Measurements from ENCODE around the gene CP. TPM values are rescaled to one million over a fixed set of nuclear protein-coding genes. Genes with fewer than 3 reads are reported as not detected.

Gene CP
- total RNA-seq, 1 donor from 2014 or later = 0.32 TPM

DNA sequence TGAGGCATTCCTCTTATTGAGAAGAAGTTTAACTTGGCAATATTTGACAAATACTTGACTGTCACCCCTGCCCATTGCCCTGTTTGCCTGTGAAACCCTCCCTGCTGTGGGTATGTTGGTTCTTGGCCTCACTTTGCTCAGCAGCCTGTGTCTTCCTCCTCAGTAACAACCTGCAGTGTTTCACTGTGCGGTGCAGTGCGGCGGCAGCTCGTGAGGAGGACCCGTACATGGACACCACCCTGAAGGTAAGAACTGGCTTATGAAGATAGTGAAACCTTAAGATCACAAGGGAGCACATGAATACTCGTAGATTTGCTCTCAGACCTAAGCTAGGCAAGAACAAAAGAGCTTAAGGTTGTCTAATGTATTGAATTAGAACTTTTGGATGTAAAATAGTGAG is 71.2 kb downstream of the CP start:
- H3K27me3 Mint-ChIP-seq (ENCODE audit: unreplicated experiment) = no peaks in the 10 kb centered on the region
- DNase-seq (ENCODE audit: extremely low spot score, unreplicated experiment) = no peak
- no peak overlapping the region for H3K27ac Mint-ChIP-seq (ENCODE audit: unreplicated experiment)
- peaks cover 22% of the 10 kb centered on the region for H3K4me1 Mint-ChIP-seq (ENCODE audit: unreplicated experiment)
- H3K4me3 Mint-ChIP-seq (ENCODE audit: unreplicated experiment) = no peak overlapping the region
- TF ChIP-seq, protein P1, sequence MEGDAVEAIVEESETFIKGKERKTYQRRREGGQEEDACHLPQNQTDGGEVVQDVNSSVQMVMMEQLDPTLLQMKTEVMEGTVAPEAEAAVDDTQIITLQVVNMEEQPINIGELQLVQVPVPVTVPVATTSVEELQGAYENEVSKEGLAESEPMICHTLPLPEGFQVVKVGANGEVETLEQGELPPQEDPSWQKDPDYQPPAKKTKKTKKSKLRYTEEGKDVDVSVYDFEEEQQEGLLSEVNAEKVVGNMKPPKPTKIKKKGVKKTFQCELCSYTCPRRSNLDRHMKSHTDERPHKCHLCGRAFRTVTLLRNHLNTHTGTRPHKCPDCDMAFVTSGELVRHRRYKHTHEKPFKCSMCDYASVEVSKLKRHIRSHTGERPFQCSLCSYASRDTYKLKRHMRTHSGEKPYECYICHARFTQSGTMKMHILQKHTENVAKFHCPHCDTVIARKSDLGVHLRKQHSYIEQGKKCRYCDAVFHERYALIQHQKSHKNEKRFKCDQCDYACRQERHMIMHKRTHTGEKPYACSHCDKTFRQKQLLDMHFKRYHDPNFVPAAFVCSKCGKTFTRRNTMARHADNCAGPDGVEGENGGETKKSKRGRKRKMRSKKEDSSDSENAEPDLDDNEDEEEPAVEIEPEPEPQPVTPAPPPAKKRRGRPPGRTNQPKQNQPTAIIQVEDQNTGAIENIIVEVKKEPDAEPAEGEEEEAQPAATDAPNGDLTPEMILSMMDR (IDR thresholded peaks at IDR 0.05) = no peak
- no peaks in the 10 kb centered on the region for H3K9me3 Mint-ChIP-seq (ENCODE audit: unreplicated experiment)
- H3K36me3 Mint-ChIP-seq (ENCODE audit: unreplicated experiment) = peaks cover 33% of the 10 kb centered on the region

DNA sequence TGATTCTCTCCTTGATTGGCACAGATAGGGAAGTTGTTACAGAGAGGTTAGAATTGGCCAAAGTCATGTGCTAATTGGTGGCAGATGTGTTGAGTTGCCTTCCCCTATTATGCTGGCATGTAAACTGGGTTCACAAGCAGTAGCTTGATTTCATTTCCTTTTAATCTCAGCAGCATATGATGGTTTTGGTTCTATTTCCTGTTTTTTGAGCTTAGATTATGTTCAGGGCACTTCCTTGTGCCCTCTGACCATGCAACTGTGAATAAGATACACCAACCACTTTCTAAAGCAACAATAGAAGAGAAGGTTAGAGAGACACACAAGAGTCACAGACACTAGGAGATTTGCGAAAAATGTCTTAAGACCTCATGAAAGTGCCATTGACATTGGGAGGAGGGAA is 75.7 kb downstream of the CP start:
- Mint-ChIP-seq H3K36me3 (ENCODE audit: unreplicated experiment) (peaks cover 34% of the 10 kb centered on the region), H3K9me3 (ENCODE audit: unreplicated experiment) (no peaks in the 10 kb centered on the region), H3K4me1 (ENCODE audit: unreplicated experiment) (no peaks in the 10 kb centered on the region), H3K4me3 (ENCODE audit: unreplicated experiment) (no peak overlapping the region), H3K27ac (ENCODE audit: unreplicated experiment) (no peak overlapping the region), H3K27me3 (ENCODE audit: unreplicated experiment) (no peaks in the 10 kb centered on the region)
- DNase-seq (ENCODE audit: extremely low spot score, unreplicated experiment) = no peak
- TF ChIP-seq, protein P1 (IDR thresholded peaks at IDR 0.05) = no peak

DNA sequence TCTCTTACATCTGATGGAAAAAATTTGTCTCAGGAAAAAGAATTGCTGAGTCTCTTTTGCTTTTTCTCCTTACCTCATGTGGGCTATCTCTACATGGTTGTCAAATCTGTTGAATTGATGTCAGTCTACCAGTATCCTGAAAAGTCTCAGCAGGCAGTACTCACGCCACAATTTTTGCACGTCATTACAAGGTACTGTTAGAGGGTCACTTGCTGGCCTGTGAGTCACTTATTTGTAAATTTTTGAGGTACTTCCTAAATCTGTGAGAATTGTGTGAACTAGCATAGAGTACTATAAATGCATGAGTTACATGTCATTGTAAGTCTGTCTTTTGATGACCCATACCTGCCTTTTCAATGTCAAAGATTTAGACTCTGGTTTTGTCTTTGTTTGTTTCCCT is 76.3 kb downstream of the CP start:
- H3K4me1 Mint-ChIP-seq (ENCODE audit: unreplicated experiment) = no peaks in the 10 kb centered on the region
- DNase-seq (ENCODE audit: extremely low spot score, unreplicated experiment) = no peak
- H3K4me3 Mint-ChIP-seq (ENCODE audit: unreplicated experiment) = no peak overlapping the region
- no peaks in the 10 kb centered on the region for H3K27me3 Mint-ChIP-seq (ENCODE audit: unreplicated experiment)
- H3K27ac Mint-ChIP-seq (ENCODE audit: unreplicated experiment) = no peak overlapping the region
- H3K36me3 Mint-ChIP-seq (ENCODE audit: unreplicated experiment) = peaks cover 35% of the 10 kb centered on the region
- H3K9me3 Mint-ChIP-seq (ENCODE audit: unreplicated experiment) = no peaks in the 10 kb centered on the region
- TF ChIP-seq, protein P1 (IDR thresholded peaks at IDR 0.05) = no peak

DNA sequence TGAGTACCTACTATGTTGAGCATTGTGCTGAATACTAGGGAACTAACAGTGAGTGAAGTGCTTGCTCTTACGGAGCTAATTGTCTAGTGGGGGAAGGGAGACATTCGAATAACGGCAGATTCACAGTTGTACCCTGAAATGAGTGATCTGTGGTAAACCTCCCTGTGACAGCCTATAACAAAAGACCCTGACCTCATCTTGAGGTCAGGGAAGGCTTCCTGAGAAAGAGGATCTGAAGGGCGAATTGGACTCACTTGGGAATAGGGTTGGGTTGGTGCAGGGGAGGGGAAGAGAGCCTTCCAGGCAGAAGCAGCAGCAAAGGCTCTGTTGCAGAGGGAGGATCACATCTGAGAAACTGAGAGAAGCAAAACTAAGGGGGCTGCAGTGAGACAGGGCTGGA is 78.9 kb downstream of the CP start:
- TF ChIP-seq, protein P1 (IDR thresholded peaks at IDR 0.05) = no peak
- peaks cover 18% of the 10 kb centered on the region for H3K36me3 Mint-ChIP-seq (ENCODE audit: unreplicated experiment)
- H3K4me1 Mint-ChIP-seq (ENCODE audit: unreplicated experiment) = no peaks in the 10 kb centered on the region
- H3K4me3 Mint-ChIP-seq (ENCODE audit: unreplicated experiment) = no peak overlapping the region
- H3K9me3 Mint-ChIP-seq (ENCODE audit: unreplicated experiment) = no peaks in the 10 kb centered on the region
- H3K27me3 Mint-ChIP-seq (ENCODE audit: unreplicated experiment) = no peaks in the 10 kb centered on the region
- DNase-seq (ENCODE audit: extremely low spot score, unreplicated experiment) = no peak
- no peak overlapping the region for H3K27ac Mint-ChIP-seq (ENCODE audit: unreplicated experiment)

DNA sequence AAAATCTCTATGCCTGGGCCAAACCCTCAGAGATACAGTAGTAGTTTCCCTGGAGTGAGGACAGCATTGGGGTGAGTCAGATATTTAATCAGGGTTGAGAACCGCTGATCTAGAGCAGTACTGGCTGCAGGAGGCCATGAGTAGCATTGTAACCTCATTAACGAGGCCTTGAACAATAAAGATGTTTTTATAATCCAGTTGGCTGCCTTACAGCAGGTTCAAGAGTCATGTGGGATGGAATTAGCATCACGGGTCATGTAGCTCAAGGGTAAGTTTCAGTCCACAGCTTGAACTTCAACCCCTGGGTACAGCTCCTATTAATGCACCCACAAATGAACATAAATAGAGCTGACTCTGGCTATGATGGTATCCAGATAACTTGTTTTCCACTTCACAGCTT is 87.1 kb downstream of the CP start:
- TF ChIP-seq, protein P1 (IDR thresholded peaks at IDR 0.05) = no peak
- Mint-ChIP-seq H3K27ac (ENCODE audit: unreplicated experiment) (no peak overlapping the region), H3K4me1 (ENCODE audit: unreplicated experiment) (peaks cover 32% of the 10 kb centered on the region), H3K9me3 (ENCODE audit: unreplicated experiment) (no peaks in the 10 kb centered on the region), H3K4me3 (ENCODE audit: unreplicated experiment) (no peak overlapping the region), H3K36me3 (ENCODE audit: unreplicated experiment) (peaks cover 2% of the 10 kb centered on the region), H3K27me3 (ENCODE audit: unreplicated experiment) (no peaks in the 10 kb centered on the region)
- no peak for DNase-seq (ENCODE audit: extremely low spot score, unreplicated experiment)

Measured in osteocyte (in vitro differentiated cells).